HepG2 (cell line): ENCODE results near the gene DAB2IP. TPM values are rescaled to one million over a fixed set of nuclear protein-coding genes. Genes with fewer than 3 reads are reported as not detected.

Experiments used
- ADNP ChIP-seq: sonication (generic); formaldehyde crosslinking; IDR thresholded peaks from 2 replicates; pipeline ENCODE4 v1.4.0; 2020; ENCODE audit warnings: missing genetic modification reagents
- ATM ChIP-seq: fragments of 450-650 bp; IDR thresholded peaks from 2 replicates; pipeline ENCODE4 v1.7.1; 2017; ENCODE audit warnings: mild to moderate bottlenecking, borderline replicate concordance
- BRD4 ChIP-seq: sonication (generic); formaldehyde crosslinking; IDR thresholded peaks from 2 replicates; pipeline ENCODE4 v1.4.0; 2020; ENCODE audit warnings: missing genetic modification reagents
- ESRRA ChIP-seq: sonication (generic); formaldehyde crosslinking; IDR thresholded peaks from 2 replicates; pipeline ENCODE4 v1.5.1; 2020; ENCODE audit warnings: mild to moderate bottlenecking, low read depth, missing genetic modification reagents
- GATAD2A ChIP-seq: IDR thresholded peaks from 2 replicates; pipeline ENCODE4 v1.6.1; 2016
- HNF1A ChIP-seq, 2 experiments: sonication (generic) in 1 of 2; formaldehyde crosslinking in 1 of 2; IDR thresholded peaks; 2 replicates each; pipeline versions ENCODE4 v1.4.0 to v1.6.1; 2016 to 2020; ENCODE audit warnings: borderline replicate concordance in 1 of 2, low read depth in 1 of 2, mild to moderate bottlenecking in 1 of 2, missing genetic modification reagents in 1 of 2
- KLF13 ChIP-seq: sonication (generic); formaldehyde crosslinking; IDR thresholded peaks from 2 replicates; pipeline ENCODE4 v1.4.0; 2020; ENCODE audit warnings: mild to moderate bottlenecking, missing genetic modification reagents
- NCOA2 ChIP-seq: sonication (generic); formaldehyde crosslinking; IDR thresholded peaks from 2 replicates; pipeline ENCODE4 v1.8.0; 2022; ENCODE audit warnings: inconsistent platforms
- RAD51 ChIP-seq: fragments of 450-650 bp; IDR thresholded peaks from 2 replicates; pipeline ENCODE4 v1.6.1; 2016; ENCODE audit warnings: borderline replicate concordance
- RCOR2 ChIP-seq: IDR thresholded peaks from 2 replicates; pipeline ENCODE4 v1.6.1; 2016; ENCODE audit warnings: missing biosample characterization, missing genetic modification reagents
- ZFP36L2 ChIP-seq: sonication (generic); formaldehyde crosslinking; IDR thresholded peaks from 2 replicates; pipeline ENCODE4 v1.4.0; 2020; ENCODE audit warnings: missing genetic modification reagents
- ZGPAT ChIP-seq: IDR thresholded peaks from 2 replicates; pipeline ENCODE4 v1.6.1; 2016; ENCODE audit warnings: mild to moderate bottlenecking
- ZNF414 ChIP-seq: sonication (generic); formaldehyde crosslinking; IDR thresholded peaks from 2 replicates; pipeline ENCODE4 v1.5.0; 2020; ENCODE audit warnings: missing genetic modification reagents
- ZNF441 ChIP-seq: sonication (generic); formaldehyde crosslinking; IDR thresholded peaks from 2 replicates; pipeline ENCODE4 v1.7.0; 2021; ENCODE audit warnings: missing genetic modification reagents, borderline replicate concordance
- ZSCAN25 ChIP-seq: sonication (generic); formaldehyde crosslinking; IDR thresholded peaks from 2 replicates; pipeline ENCODE4 v1.8.0; 2022; ENCODE audit warnings: mild to moderate bottlenecking, missing genetic modification reagents
- polyA plus RNA-seq, 8 experiments: library from polyadenylated mRNA; depleted of rRNA in 3 of 8; stranded (reverse) in 7 of 8; unstranded in 1 of 8; fragments of >200 nt; fragmentation: Illumina TruSeq in 4 of 8; extraction: Trizol in 4 of 8; gene quantifications; 2 replicates each; pipeline versions ENCODE4 v1.2.1 to v1.2.3, GENCODE V29; 2011 to 2016; ENCODE audit warnings: low read depth in 4 of 8, missing spikeins in 1 of 8, mixed read lengths in 1 of 8; ENCODE audit not compliant: insufficient read depth in 1 of 8
- total RNA-seq, 5 experiments: library from RNA; depleted of rRNA; stranded (reverse); fragments of >200 nt; fragmentation: Illumina TruSeq; extraction: Trizol; gene quantifications; 2 replicates each; pipeline ENCODE4 v1.2.3, GENCODE V29; 2016; ENCODE audit warnings: low read depth in 1 of 5
- TF ChIP-seq, protein P1 (sequence below): sonication (generic); formaldehyde crosslinking; IDR thresholded peaks from 2 replicates; pipeline ENCODE4 v1.4.0; 2020; ENCODE audit warnings: missing genetic modification reagents
- TF ChIP-seq, protein P2 (sequence below): sonication (generic); formaldehyde crosslinking; IDR thresholded peaks from 2 replicates; pipeline ENCODE4 v1.5.0; 2020; ENCODE audit warnings: missing genetic modification reagents

DAB2IP gene
- total and polyA plus RNA-seq, 2 of the 13 experiments (the other 11 are each of a cell fraction or from before 2014, with no cell fraction given): 25.3 to 37.9 TPM

- TF ChIP-seq HNF1A (IDR thresholded peaks at IDR 0.05; ENCODE audit: low read depth): no peak
- TF ChIP-seq HNF1A (CRISPR knock-in tag; IDR thresholded peaks at IDR 0.05; ENCODE audit: borderline replicate concordance): no peak
- TF ChIP-seq KLF13: 0 out of 2 replicates have a peak, but pooled peaks have one; percentile 84
- TF ChIP-seq GATAD2A (CRISPR knock-in tag): peak; percentile 62
- peak; percentile 74 for TF ChIP-seq NCOA2 (CRISPR knock-in tag)
- peak; percentile 61; the same call in 1 of the 2 replicates for TF ChIP-seq RCOR2 (CRISPR knock-in tag)
- TF ChIP-seq ESRRA (CRISPR knock-in tag): no peak
- TF ChIP-seq ZNF441 (CRISPR knock-in tag): no peak
- peak; percentile 62; the same call in 1 of the 2 replicates for TF ChIP-seq ZGPAT (CRISPR knock-in tag)
- no peak for TF ChIP-seq ADNP (CRISPR knock-in tag)
- peak; percentile 46; the same call in 1 of the 2 replicates for TF ChIP-seq BRD4 (CRISPR knock-in tag)
- TF ChIP-seq, protein P1, sequence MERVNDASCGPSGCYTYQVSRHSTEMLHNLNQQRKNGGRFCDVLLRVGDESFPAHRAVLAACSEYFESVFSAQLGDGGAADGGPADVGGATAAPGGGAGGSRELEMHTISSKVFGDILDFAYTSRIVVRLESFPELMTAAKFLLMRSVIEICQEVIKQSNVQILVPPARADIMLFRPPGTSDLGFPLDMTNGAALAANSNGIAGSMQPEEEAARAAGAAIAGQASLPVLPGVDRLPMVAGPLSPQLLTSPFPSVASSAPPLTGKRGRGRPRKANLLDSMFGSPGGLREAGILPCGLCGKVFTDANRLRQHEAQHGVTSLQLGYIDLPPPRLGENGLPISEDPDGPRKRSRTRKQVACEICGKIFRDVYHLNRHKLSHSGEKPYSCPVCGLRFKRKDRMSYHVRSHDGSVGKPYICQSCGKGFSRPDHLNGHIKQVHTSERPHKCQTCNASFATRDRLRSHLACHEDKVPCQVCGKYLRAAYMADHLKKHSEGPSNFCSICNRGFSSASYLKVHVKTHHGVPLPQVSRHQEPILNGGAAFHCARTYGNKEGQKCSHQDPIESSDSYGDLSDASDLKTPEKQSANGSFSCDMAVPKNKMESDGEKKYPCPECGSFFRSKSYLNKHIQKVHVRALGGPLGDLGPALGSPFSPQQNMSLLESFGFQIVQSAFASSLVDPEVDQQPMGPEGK (CRISPR knock-in tag): peak; percentile 52; the same call in 1 of the 2 replicates
- TF ChIP-seq ZFP36L2 (CRISPR knock-in tag): no peak
- no peak for TF ChIP-seq RAD51
- peak; percentile 64 for TF ChIP-seq ZSCAN25
- TF ChIP-seq ATM: no peak
- TF ChIP-seq, protein P2, sequence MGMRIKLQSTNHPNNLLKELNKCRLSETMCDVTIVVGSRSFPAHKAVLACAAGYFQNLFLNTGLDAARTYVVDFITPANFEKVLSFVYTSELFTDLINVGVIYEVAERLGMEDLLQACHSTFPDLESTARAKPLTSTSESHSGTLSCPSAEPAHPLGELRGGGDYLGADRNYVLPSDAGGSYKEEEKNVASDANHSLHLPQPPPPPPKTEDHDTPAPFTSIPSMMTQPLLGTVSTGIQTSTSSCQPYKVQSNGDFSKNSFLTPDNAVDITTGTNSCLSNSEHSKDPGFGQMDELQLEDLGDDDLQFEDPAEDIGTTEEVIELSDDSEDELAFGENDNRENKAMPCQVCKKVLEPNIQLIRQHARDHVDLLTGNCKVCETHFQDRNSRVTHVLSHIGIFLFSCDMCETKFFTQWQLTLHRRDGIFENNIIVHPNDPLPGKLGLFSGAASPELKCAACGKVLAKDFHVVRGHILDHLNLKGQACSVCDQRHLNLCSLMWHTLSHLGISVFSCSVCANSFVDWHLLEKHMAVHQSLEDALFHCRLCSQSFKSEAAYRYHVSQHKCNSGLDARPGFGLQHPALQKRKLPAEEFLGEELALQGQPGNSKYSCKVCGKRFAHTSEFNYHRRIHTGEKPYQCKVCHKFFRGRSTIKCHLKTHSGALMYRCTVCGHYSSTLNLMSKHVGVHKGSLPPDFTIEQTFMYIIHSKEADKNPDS (CRISPR knock-in tag): no peak
- no peak for TF ChIP-seq ZNF414 (CRISPR knock-in tag)
These were observed 99.5 kb downstream of the DAB2IP start (continued) for GRCh38 chr9:121750715-121751623.
